AG10803 (cell line): ENCODE measurements around the gene CRTC3.
A peak's percentile ranks its signal among the peaks of the same experiment; 100 is the strongest.
"Not testable (repeated sequence)": the region's sequence is repeated elsewhere in the genome, so short reads cannot be mapped to it uniquely, and the experiment has no call there.

Experiments used
- DNase-seq: peaks from one replicate; pipeline ENCODE4 v3.0.0; 2010; ENCODE audit warnings: low read depth
- H3K4me3 ChIP-seq: 2 replicates; pipeline ENCODE4 v1.5.1; 2011; ENCODE audit warnings: mild to moderate bottlenecking, low read length, control low read depth
- CTCF ChIP-seq: conservative IDR thresholded peaks from 2 replicates; pipeline ENCODE4 v1.5.1; 2011; ENCODE audit warnings: mild to moderate bottlenecking, low read length, control low read depth, inconsistent platforms

Gene CRTC3

GRCh38 chr15:90625037-90625436 lies 95.3 kb downstream of the CRTC3 start:
- TF ChIP-seq CTCF = no peak
- no peak for DNase-seq

GRCh38 chr15:90629217-90629616 lies 99.5 kb downstream of the CRTC3 start:
- DNase-seq = no peak
- no peak overlapping the region for H3K4me3 ChIP-seq
- no peak for TF ChIP-seq CTCF

More at GRCh38 chr15:90625037-90625436, 95.3 kb downstream of the CRTC3 start:
- no peak overlapping the region for H3K4me3 ChIP-seq

GRCh38 chr15:90633360-90633759 lies 103.6 kb downstream of the CRTC3 start:
- no peak for TF ChIP-seq CTCF
- H3K4me3 ChIP-seq = no peak overlapping the region
- no peak for DNase-seq

- not testable (repeated sequence) for H3K4me3 ChIP-seq, DNase-seq
Measured at GRCh38 chr15:90636993-90637392, 107.3 kb downstream of the CRTC3 start.

- TF ChIP-seq CTCF = no peak
- H3K4me3 ChIP-seq = no peak overlapping the region
- DNase-seq = no peak
Measured at GRCh38 chr15:90637693-90638092, 108.0 kb downstream of the CRTC3 start.

- peak; percentile 7 for DNase-seq
- TF ChIP-seq CTCF = no peak
- H3K4me3 ChIP-seq = no peak overlapping the region
Measured at GRCh38 chr15:90638201-90638691, 108.5 kb downstream of the CRTC3 start.

- DNase-seq = no peak
- TF ChIP-seq CTCF = no peak
- H3K4me3 ChIP-seq = no peak overlapping the region
Measured at GRCh38 chr15:90638963-90639362, 109.2 kb downstream of the CRTC3 start.

- no peak for TF ChIP-seq CTCF
- DNase-seq = no peak
- H3K4me3 ChIP-seq = no peak overlapping the region
Measured at GRCh38 chr15:90640862-90641261, 111.1 kb downstream of the CRTC3 start.
